ENCODE data around the gene FADD.
"Not testable (repeated sequence)": the region's sequence is repeated elsewhere in the genome, so short reads cannot be mapped to it uniquely, and the experiment has no call there.

DNA sequence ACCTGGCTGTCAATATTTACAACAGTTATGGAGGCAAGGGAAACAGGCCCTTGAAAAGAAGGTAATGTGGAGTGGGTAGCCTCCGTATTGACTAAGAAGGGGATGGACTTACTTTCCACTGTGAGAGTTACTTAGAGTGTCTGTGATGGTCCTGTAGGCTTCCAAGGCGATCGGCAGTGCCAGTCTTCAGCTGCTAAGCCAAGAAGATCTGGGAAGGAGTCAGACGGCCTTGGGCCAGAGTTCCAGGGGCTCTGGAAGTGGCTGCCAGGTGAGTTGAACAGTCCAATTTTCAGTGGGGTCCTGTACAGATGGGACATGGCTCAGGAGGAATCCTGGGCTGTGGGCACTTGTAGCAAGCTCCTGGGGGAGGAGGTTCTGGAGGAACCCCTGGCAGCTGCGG lies 14.3 kb downstream of the FADD start:
- TF ChIP-seq, protein P1, sequence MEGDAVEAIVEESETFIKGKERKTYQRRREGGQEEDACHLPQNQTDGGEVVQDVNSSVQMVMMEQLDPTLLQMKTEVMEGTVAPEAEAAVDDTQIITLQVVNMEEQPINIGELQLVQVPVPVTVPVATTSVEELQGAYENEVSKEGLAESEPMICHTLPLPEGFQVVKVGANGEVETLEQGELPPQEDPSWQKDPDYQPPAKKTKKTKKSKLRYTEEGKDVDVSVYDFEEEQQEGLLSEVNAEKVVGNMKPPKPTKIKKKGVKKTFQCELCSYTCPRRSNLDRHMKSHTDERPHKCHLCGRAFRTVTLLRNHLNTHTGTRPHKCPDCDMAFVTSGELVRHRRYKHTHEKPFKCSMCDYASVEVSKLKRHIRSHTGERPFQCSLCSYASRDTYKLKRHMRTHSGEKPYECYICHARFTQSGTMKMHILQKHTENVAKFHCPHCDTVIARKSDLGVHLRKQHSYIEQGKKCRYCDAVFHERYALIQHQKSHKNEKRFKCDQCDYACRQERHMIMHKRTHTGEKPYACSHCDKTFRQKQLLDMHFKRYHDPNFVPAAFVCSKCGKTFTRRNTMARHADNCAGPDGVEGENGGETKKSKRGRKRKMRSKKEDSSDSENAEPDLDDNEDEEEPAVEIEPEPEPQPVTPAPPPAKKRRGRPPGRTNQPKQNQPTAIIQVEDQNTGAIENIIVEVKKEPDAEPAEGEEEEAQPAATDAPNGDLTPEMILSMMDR (optimal IDR thresholded peaks at IDR 0.05 in 1 of 3, IDR thresholded peaks at IDR 0.05 in 1 of 3, conservative IDR thresholded peaks at IDR 0.05 in 1 of 3; ENCODE audit: extremely low read depth in 1 of 3, insufficient read depth in 2 of 3, low read length in 3 of 3): not testable (repeated sequence)
- not testable (repeated sequence) for TF ChIP-seq EZH2 (IDR thresholded peaks at IDR 0.05; ENCODE audit: low read length)

Measured in keratinocyte (primary cell).